HG03159 (cell line): ENCODE results near the gene RNF38.
"Not testable (repeated sequence)": the region's sequence is repeated elsewhere in the genome, so short reads cannot be mapped to it uniquely, and the experiment has no call there.

Experiments used
- ATAC-seq: cut with Tn5 transposase; IDR thresholded peaks from one replicate; pipeline ENCODE4 v1.9.1; 2021; ENCODE audit warnings: mild to moderate bottlenecking, moderate library complexity; ENCODE audit not compliant: unreplicated experiment

RNF38 gene

DNA sequence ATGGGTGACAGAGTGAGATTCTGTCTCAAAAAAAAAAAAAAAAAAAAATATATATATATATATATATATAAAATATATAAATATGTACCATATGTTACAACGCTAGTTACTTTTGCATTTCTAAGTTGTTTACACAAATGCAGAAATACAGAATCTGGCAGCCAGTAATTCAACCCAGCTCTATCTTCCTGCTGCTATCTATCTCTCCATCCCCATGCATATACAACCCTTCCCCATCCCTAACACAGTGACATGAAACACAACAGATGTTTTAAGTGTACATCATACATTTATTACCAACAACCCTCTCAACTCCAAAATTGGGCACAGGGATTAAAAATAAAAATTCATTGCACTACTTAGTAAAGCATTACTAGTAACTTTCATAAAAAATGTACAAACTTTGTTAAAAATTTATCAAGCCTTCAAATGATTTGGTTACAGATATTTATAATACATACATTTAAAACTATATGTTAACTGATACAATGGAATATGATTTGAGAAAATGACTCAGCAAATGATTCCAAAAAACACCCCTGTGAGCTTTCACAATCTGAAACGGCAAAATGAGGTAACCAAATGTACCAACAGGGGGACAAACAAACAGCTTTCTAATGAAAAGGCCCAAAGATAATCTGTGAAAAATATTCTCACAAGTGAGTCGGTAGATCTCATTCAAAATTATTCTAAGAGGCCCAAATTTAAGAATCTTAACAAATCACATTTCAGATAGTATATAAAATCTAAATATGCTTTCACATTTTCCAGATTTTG is 63.8 kb downstream of the RNF38 start:
- no peak for ATAC-seq

DNA sequence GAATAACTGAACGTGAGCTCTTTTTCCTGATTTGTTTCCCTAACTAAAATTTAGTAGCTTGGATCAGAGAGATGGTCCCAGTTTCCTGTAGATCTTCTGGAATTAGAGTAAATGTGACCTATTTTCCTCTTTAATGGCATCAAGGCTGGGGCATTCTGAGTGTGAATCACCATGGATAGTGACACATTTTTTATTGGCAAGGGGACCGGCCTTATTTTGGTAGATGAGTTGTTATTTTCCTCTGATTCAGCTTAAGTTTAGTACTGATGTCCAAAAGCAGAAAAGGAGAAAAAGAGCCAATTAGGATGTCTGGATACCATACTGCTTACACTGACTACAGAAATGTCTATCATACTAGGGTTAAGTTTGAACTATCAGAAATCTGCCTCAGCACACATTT is 68.1 kb downstream of the RNF38 start:
- no peak for ATAC-seq

DNA sequence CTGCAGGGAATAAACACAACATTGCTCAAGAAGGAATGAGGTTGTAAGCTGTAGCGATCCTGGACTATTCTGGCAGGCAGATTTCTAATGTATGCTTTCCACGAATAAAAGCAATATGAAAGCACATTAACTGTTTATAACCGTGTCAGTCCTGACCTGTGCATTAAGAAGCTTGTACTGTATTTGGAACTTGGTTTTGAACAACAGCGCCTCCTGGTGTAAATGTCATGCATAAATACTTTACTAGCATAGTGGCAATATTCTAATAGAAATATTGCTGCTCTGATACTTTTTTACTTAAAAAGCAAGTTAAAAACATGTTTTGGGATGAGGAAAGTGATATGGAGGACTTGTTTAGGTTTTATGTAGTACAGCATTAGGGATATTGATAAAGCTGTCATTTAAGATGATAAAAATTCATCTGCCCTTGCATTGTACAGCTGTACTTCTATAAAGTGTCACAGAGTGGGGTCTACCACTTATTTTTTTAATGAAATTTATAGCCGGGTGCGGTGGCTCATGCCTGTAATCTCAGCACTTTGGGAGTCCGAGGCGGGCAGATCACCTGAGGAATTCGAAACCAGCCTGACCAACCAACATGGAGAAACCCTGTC is 71.2 kb downstream of the RNF38 start:
- ATAC-seq, result no peak

DNA sequence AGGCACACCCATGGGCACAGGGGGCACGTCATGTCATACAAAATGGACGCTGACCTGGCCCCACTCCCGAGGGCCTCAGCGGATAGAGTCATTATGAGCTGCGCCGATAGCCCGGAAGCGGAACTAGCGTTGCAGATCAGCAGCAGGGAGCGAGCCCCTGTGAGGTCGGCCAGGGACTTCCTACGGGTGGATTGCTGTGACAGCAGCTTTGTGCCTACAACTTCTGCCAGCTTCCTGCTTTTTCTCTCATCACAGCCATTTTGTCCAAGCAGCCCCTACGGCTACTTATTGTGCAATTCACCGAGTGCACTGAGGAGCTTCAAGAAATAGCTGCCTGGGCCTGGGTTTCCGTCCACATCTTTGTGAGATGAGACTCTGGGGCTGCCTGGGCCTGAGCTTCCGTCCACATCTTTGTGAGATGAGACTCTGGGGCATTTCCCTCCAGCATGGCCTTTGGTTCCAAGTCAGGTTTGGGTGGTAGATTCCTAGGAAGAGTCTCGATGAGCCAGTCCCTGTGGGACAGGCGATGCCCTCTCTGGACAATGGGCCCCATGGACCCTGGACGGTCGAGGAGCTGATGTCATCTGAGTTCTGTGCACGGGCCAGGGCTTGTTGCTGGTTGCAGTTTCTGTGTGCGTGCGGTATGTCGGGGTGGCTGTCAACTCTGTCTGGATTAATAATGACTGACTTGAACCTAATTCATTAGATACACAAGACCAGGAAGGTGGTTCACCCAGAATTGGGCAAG is 74.8 kb downstream of the RNF38 start:
- no peak for ATAC-seq

DNA sequence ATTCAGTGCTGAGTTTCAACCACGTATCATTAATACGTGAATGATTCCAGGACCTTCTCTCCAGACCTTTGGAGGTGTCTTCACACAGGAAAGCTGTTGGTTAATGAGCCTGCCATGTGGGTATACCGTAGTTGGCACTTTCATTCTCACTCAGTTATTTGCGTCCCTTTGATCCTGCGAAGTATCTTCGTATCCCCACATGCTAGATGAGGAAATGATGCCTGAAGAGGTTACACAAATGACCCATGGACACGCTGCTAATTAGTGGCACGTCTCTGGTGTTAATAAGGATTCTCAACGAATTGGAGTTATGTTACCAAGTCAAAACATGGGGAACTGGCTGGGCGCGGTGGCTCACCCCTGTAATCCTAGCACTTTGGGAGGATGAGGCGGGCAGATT is 76.1 kb downstream of the RNF38 start:
- no peak for ATAC-seq

DNA sequence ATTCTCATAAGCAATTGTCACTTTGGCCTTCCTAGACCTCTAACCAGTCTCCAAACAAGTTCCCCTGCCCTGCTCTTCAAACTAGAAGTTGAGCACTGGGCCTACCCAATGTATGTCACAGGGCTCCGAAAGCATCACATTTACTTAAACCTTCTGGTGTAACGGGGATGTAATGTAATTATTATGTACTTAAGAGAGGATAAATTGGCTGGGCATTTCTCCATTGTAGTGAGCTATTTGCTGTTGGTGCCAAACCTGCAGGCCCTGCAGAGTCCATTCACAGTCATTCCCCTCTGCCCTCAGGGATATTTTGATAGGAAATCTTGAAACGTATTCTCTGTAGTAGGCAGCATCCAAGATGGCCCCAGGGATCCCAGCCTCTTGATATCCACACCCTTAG is 77.6 kb downstream of the RNF38 start:
- ATAC-seq, result no peak

DNA sequence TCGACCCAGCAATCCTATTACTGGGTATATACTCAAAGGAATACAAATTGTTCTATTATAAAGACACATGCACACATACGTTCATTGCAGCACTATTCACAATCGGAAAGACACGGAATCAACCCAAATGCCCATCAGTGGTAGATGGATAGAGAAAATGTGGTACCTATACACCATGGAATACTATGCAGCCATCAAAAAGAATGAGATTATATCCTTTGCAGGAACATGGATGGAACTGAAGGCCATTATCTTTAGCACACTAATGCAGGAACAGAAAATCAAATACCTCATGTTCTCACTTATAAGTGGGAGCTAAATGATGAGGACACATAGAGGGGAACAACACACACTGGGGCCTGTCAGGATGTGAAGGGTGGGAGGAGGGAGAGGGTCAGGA is 78.2 kb downstream of the RNF38 start:
- not testable (repeated sequence) for ATAC-seq

DNA sequence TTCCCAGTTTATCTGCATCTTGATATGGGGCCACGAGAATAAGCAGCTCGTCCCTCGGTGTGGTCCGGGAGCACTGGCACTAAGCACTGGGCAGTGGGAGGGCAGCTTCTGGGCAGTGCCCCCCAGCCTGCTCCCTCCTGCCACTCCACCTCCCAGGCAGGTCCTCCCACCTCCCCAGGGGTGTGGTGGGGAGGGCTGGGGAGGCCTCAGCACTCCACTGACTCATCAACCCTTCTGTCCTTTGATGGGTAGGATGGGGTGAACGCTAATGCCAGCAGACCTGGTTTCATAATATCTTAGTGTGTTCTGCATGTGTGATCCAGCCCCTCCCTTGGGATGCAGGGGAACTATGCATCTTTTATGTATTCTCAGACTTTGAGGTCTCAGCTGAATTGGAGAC is 79.6 kb downstream of the RNF38 start:
- no peak for ATAC-seq

DNA sequence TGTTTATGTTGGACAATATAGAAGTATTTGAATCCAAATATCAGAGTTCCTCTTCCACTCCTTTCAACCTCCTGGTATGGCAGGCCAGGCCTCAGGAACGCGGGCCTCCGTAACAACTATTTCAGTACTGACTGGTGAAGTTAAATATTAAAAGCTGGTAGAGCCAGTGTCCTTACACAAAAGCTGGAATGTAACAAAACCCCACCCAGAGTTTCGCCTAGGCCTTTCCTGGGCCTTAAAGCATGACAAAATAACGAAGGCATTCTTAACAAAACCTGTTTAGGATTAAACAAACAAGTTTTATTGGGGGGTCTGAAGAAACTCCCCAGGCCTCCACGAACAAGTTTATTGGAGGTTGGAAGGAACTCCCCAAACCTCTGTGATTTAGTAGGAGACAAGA is 80.3 kb downstream of the RNF38 start:
- ATAC-seq, result no peak

DNA sequence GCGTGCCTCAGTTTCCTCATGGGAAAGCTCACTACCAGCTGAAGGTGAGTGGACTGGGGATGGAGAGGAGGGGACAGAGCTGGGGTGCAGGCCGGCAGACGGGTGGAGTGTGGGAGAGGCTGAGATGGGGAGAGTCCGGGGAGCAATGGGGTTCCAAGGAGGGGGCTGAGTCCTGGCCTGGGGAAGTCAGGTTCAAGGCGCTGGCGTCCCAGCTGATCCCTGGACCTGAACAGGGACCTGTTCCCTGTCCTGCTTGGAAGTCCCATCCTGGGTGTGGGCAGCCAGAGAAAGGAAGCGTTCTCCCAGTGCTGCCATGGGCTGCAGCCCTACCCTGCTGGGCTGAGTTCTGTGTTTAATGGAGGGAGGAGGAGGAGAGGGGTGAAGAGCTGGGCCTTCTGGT is 80.9 kb downstream of the RNF38 start:
- ATAC-seq, result no peak

DNA sequence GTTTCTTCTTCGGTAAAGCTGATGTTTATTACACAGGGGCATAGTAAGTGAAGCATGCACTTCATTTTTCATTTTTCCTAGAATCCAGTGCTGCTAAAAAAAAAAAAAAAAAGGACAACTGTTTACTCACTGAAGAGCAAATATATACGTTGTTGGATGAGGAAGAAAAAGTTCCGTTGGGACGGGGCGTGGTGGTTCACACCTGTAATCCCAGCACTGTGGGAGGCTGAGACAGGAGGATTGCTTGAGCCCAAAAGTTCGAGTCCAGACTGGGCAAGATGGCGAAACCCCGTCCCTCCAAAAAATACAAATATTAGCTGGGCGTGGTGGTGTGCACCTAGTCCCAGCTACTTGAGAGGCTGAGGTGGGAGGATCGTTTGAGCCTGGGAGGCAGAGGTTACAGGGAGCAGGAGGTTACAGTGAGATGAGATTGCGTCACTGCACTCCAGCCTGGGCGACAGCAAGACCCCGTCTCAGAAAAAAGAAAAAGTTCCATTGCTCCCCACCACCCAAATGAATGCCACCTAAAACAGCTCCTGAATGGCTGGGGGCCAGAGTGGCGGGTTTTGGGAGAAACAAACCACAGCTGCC is 81.8 kb downstream of the RNF38 start:
- ATAC-seq, result no peak

DNA sequence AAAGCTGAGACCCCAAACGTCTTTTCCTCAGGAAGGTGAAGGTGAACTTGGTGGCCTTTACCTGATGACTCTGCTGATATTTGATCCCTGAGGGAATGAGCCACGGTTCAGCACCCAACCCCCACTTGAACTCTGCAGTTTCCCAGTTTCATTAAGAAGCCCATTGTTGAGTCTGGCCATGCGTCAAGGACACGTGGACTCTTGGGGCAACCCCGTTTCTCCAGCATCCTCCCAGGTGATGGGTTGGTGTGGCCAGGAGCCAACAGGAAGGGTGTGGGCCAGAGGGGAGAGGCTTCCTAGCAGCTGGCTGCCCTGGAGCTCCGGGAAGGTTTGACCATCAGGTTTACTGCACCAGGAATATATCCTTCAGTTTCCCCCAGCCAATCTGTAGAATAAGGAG is 82.3 kb downstream of the RNF38 start:
- no peak for ATAC-seq

DNA sequence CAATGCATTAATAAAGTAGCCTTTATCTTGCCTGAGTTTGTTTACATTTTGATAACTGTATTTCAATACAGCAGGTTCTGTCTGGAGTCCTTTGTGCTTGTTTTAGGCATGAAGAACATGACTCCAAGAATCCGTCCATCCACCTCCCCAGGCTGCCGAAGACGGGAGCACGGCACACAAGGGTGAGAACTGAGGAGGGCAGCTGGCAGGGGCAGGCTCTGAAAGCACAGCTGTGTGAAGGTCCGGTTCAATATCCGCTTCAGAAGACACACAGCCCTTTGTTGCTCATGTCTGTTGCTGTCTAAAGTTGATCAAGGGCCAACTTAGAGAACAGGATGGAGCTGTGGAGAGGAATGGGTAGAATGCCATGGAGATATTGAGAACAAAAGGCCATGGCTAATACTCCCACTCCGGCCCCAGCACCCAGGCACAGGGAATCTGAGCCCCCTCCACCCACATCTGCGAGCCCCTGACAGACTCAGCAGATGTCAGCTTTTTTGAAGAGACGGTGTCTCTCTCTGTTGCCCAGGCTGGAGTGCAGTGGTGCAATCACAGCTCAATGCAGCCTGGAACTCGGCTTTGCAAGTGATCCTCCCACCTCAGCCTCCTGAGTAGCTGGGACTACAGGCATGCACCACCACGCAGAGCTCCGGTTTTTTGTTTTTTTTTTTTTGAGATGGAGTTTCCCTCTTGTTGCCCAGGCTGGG is 83.3 kb downstream of the RNF38 start:
- no peak for ATAC-seq

DNA sequence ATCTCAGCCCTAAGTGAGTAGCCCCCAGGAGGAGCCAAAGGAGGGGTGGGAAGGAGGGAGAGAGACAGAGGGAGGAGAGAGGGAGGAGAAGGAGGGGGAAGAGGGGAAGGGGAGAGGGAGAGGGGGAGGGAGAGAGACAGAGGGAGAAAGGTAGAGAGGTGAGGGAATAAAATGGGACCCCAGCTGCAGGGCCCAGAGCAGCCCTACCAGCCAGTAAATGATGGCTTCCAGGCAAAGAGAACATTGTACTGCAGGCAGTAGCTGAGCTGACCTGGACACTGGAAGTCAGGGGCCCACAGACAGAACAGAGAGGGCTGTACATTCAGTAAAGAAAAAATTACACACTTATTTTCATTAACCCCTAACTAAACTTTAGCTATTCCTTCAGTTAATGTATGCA is 84.0 kb downstream of the RNF38 start:
- ATAC-seq, result no peak

DNA sequence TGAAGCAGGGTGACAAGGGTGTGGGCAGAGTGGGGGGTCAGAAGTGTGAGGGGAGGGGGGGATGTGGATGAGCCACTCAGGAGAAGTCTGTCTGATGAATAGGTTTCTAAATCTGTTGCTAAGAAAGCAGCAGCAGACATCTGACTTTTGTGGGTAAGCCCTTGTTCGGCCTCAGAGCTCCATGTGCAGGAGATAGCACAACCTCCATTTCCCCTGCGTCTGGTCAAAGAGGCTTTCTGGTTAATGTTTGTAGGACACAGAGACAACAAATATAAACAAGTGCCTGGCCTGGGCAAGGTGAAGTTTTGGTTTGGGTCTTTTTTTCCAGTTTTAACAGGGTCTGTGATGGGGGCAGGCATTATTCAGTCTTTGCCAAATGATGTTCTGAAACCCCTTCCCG is 84.8 kb downstream of the RNF38 start:
- no peak for ATAC-seq

DNA sequence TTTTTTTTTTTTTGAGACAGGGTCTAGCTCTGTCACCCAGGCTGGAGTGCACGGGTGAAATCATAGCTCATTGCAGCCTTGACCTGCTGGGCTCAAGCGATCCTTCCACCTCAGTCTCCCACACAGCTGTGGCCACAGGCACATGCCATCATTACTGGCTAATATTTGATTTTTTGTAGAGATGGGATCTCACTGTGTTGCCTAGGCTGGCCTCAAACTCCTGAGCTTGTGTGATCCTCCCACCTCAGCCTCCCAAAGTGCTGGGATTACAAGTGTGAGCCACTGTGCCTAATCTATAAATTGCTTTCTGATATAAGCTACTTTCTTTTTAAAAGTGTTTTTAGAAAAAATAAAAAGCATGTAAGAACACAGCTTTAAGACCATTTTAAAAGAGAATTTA is 85.3 kb downstream of the RNF38 start:
- ATAC-seq, result no peak

DNA sequence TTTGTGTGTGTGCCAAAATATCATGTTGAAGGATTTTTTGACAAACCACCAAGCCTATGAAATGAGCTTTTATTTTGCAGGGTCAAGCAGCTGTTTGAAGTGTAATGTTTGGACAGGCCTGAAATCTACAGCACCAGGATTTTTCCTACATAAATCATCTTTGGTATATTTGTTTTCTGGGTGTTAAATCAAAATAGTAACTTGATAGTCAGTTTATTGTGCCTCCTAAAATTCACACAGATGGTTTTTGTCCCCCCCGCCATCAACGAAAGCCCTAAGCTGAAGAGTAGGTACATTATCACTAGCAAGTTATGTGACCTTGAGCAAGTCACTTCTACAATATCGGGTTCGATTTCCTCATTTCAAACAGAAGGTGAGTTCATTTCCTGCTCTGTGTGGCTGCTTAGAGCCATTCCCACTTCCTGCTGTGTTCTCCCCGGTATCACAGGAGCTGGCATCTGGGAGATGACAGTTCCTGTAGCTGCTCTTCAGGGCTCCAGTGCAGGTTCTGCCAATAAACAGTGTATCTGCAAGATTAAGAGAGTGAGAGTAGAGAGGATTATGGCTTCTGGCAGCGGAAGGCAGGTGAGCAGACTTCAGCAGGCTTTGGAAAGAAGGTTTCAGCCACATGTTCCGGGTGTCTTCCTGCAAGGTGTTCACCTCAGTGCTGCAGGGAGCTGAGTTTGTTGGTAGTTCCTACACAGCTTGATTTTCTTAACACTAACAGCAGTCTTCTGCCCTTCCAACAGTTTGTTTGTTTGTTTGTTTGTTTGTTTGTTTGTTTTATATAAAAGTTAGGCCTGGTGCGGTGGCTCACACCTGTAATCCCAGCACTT is 93.4 kb downstream of the RNF38 start:
- ATAC-seq, result no peak

DNA sequence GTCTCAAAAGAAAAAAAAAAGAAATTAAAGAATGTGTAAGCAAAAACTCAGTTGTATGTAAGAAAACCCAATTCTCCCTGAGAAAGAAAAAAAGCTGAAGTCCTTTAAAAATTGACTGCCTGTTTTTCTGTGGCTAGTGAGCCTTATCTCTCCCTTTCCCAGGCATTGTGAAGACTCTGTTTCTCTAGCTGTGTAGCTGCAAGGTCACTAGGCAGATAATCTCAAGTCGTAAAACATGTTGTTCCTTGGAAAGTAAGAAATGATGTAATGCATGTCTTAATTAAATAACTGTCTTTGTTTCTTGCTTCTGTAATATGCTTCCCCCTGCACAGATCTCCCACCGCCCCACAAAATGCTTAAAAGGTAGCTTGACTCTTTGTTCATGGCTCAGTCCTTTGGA is 95.7 kb downstream of the RNF38 start:
- ATAC-seq, result not testable (repeated sequence)

DNA sequence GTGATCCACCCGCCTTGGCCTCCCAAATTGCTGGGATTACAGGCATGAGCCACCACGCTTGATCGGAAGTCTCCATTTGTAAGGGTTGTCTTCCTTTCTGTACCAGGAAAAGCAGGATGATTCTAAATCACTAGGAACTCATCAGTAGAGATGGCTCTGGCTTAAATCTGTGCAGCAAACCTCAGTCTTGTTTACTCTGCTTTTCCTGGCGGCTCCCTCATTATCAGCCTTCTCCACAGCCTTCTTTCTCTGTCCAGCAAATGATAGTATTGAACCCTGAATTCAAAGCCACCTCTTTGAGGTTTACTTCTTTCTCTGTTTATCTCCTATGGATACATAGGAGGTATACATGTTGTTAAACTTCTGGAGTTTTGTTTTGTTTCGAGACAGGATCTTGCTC is 98.8 kb downstream of the RNF38 start:
- ATAC-seq, result no peak

DNA sequence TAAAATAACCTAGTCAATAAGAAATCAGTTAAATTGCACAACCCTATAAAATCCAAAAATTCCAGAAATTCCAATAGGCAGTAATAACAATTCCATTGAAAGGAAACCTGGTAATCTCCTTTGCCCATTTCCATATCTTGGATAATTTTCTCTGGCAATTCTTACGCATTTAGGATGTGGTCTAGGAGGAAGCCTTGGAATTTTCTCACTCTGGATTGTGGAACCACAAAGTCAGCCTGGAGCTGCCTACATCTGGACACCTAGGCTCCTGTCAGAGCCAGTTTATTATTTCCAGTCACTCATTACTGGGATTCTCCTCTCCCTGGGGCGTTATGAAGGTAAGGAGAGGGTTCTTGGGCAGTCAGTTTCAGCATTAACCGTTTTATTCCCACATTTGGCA is 101.5 kb downstream of the RNF38 start:
- ATAC-seq, result no peak
